ENCODE measurements around the gene R3HDM4. TPM values are rescaled to one million over a fixed set of nuclear protein-coding genes. Genes with fewer than 3 reads are reported as not detected.

Gene R3HDM4
- total RNA-seq, 1 donor from 2014 or later, result 57.9 TPM

DNA sequence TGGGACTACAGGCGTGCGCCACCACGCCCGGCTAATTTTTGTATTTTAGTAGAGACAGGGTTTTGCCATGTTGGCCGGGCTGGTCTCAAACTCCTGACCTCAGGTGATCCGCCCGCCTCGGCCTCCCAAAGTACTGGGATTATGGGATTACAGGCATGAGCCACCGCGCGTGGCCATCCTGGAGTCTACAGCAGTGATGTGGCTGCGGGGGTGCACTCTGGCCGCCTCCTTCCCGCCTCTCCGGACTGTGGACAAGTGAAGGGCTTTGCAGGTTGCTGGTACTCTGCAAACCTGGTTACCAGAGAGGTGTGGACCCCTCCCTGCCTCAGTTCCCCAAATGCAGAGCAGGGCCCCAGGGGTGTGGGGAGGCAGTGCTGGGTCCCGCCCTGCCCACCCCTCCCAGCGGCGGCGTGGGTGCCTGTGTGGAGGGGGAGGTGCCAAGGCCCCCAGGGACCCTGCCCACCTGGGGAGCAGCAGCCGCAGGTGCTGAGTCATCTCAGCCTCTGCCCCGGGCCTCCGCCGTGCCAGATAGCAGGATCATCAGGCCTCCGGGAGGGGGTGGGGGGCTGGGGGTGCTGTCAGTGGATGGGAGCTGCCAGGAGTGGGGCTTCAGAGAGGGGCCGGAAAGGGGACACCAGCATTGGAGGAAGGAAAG, 36.0 kb upstream of the R3HDM4 start:
- no peak overlapping the region for H3K27ac ChIP-seq (ENCODE audit: low read depth, low read length)
- Mint-ChIP-seq H3K27me3 (ENCODE audit: low read depth, unreplicated experiment) (no peaks in the 10 kb centered on the region), H3K36me3 (ENCODE audit: low read depth, unreplicated experiment) (peaks cover 2% of the 10 kb centered on the region), H3K4me1 (ENCODE audit: low read depth, unreplicated experiment) (peaks cover 12% of the 10 kb centered on the region), H3K27ac (ENCODE audit: unreplicated experiment) (peak overlapping the region; percentile 47), H3K9me3 (ENCODE audit: unreplicated experiment) (no peaks in the 10 kb centered on the region), H3K4me3 (ENCODE audit: unreplicated experiment) (no peak overlapping the region)
- TF ChIP-seq, protein P1, sequence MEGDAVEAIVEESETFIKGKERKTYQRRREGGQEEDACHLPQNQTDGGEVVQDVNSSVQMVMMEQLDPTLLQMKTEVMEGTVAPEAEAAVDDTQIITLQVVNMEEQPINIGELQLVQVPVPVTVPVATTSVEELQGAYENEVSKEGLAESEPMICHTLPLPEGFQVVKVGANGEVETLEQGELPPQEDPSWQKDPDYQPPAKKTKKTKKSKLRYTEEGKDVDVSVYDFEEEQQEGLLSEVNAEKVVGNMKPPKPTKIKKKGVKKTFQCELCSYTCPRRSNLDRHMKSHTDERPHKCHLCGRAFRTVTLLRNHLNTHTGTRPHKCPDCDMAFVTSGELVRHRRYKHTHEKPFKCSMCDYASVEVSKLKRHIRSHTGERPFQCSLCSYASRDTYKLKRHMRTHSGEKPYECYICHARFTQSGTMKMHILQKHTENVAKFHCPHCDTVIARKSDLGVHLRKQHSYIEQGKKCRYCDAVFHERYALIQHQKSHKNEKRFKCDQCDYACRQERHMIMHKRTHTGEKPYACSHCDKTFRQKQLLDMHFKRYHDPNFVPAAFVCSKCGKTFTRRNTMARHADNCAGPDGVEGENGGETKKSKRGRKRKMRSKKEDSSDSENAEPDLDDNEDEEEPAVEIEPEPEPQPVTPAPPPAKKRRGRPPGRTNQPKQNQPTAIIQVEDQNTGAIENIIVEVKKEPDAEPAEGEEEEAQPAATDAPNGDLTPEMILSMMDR (IDR thresholded peaks at IDR 0.05; ENCODE audit: insufficient read depth, low read depth, low read length), result no peak
- no peak for TF ChIP-seq EZH2 (IDR thresholded peaks at IDR 0.05; ENCODE audit: insufficient read depth, low read length)
- H3K79me2 ChIP-seq (ENCODE audit: insufficient read depth, low read length), result peaks cover 55% of the 10 kb centered on the region
- no peaks in the 10 kb centered on the region for H3K9me3 ChIP-seq (ENCODE audit: insufficient read depth, low read depth, low read length)
- peaks cover 17% of the 10 kb centered on the region for H3K4me1 ChIP-seq (ENCODE audit: insufficient read depth, low read length)
- H3K9ac ChIP-seq (ENCODE audit: low read length), result no peak overlapping the region
- DNase-seq (ENCODE audit: low read depth), result no peak
- H3K4me2 ChIP-seq (ENCODE audit: low read length), result no peak overlapping the region
- H3K27me3 ChIP-seq (ENCODE audit: insufficient read depth, low read length), result no peaks in the 10 kb centered on the region
- peaks cover 45% of the 10 kb centered on the region for H4K20me1 ChIP-seq (ENCODE audit: insufficient read depth, low read length)
- H3K4me3 ChIP-seq (ENCODE audit: insufficient read depth, low read depth, low read length), result no peak overlapping the region
- no peaks in the 10 kb centered on the region for H3K36me3 ChIP-seq (ENCODE audit: insufficient read depth, low read length)
- H2AFZ ChIP-seq (ENCODE audit: low read depth, low read length), result no peak overlapping the region
- no peak for FAIRE-seq

DNA sequence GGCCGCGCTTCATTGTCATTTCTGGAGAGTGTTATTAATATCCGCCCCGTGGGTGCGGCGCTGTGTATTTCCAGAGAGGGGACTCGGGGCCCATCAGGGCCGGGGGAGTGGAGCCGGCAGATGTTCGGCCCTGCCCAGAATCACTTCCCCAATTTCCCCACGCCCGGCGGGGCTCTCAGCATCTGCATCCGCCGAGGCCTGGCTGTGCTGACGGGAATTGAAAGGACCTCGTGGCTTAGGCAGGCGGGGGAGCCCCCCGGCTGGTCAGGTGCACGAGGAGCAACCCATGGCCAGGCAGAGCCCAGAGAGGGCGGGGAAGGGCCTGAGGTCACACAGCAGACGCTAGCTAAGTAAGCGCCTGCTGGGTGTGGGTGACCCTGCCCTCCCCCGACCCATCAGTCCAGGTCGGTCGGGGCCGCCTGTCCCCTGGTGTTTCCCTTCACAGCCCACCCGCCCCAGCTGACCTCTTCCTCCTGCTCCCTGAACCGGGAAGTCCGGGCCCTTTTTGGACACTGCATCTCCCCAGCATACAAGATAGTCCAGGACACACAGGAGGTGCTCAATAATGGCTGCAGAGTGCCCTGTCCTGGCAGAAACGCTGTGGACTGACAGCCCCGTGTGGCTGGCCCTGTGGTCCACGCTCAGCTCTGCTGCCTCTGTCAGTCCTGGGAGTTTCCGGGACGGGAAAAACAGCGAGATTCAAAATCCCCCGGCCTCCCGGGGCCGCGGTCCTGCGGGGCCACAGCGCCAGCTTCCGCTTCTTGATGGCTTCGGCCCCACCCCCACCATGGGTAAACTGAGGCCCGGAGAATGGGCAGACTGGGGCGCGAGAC, 34.9 kb upstream of the R3HDM4 start:
- peaks cover 8% of the 10 kb centered on the region for H3K36me3 Mint-ChIP-seq (ENCODE audit: low read depth, unreplicated experiment)
- Histone ChIP-seq H3K27ac (ENCODE audit: low read depth, low read length) (no peak overlapping the region), H2AFZ (ENCODE audit: low read depth, low read length) (no peak overlapping the region), H3K9me3 (ENCODE audit: insufficient read depth, low read depth, low read length) (no peaks in the 10 kb centered on the region), H3K4me1 (ENCODE audit: insufficient read depth, low read length) (peaks cover 9% of the 10 kb centered on the region), H3K4me2 (ENCODE audit: low read length) (no peak overlapping the region), H3K27me3 (ENCODE audit: insufficient read depth, low read length) (no peaks in the 10 kb centered on the region), H3K4me3 (ENCODE audit: insufficient read depth, low read depth, low read length) (no peak overlapping the region), H3K36me3 (ENCODE audit: insufficient read depth, low read length) (no peaks in the 10 kb centered on the region), H3K9ac (ENCODE audit: low read length) (no peak overlapping the region), H4K20me1 (ENCODE audit: insufficient read depth, low read length) (peaks cover 51% of the 10 kb centered on the region), H3K79me2 (ENCODE audit: insufficient read depth, low read length) (peaks cover 52% of the 10 kb centered on the region)
- H3K4me1 Mint-ChIP-seq (ENCODE audit: low read depth, unreplicated experiment), result peaks cover 9% of the 10 kb centered on the region
- H3K27ac Mint-ChIP-seq (ENCODE audit: unreplicated experiment), result no peak overlapping the region
- DNase-seq (ENCODE audit: low read depth), result no peak
- TF ChIP-seq EZH2 (IDR thresholded peaks at IDR 0.05; ENCODE audit: insufficient read depth, low read length), result no peak
- TF ChIP-seq, protein P1 (IDR thresholded peaks at IDR 0.05; ENCODE audit: insufficient read depth, low read depth, low read length), result no peak
- no peak for FAIRE-seq
- H3K9me3 Mint-ChIP-seq (ENCODE audit: unreplicated experiment), result no peaks in the 10 kb centered on the region
- H3K4me3 Mint-ChIP-seq (ENCODE audit: unreplicated experiment), result no peak overlapping the region
- no peaks in the 10 kb centered on the region for H3K27me3 Mint-ChIP-seq (ENCODE audit: low read depth, unreplicated experiment)
